Activated CD4-positive, alpha-beta T cell treated with anti-CD3 and anti-CD28 coated beads, Interleukin-2, amount 10 ng/mL, durations not matched to agents 7 days and 5 days (primary cell): ENCODE data around the gene C1QTNF7. TPM values are rescaled to one million over a fixed set of nuclear protein-coding genes. Genes with fewer than 3 reads are reported as not detected.

Experiments used
- CTCF ChIA-PET: fragments of 350-600 bp; sonication (Branson Sonifier 250); formaldehyde crosslinking; loops from one replicate; lab custom pipeline; 2021; ENCODE audit warnings: antibody characterized with exemption; lab: Charles Lee
- POLR2A ChIA-PET: fragments of 350-600 bp; sonication (Branson Sonifier 250); formaldehyde crosslinking; loops from one replicate; lab custom pipeline; 2021; ENCODE audit warnings: antibody characterized with exemption; lab: Charles Lee
- DNase-seq: peaks from one replicate; pipeline ENCODE4 v3.0.0-alpha.2; 2020
- H3K27ac Mint-ChIP-seq: one replicate; pipeline ENCODE4 v1.8.0; 2021; ENCODE audit warnings: mild to moderate bottlenecking, moderate library complexity, mixed read lengths
- H3K27me3 Mint-ChIP-seq: one replicate; pipeline ENCODE4 v1.8.0; 2021; ENCODE audit warnings: mixed read lengths
- H3K36me3 Mint-ChIP-seq: one replicate; pipeline ENCODE4 v1.8.0; 2021; ENCODE audit warnings: low read depth, mixed read lengths
- H3K4me1 Mint-ChIP-seq: one replicate; pipeline ENCODE4 v1.8.0; 2021; ENCODE audit warnings: mixed read lengths
- H3K4me3 Mint-ChIP-seq: one replicate; pipeline ENCODE4 v1.8.0; 2021; ENCODE audit warnings: mild to moderate bottlenecking, moderate library complexity, mixed read lengths
- H3K9me3 Mint-ChIP-seq: one replicate; pipeline ENCODE4 v1.8.0; 2021; ENCODE audit warnings: mixed read lengths
- total RNA-seq, 2 experiments: library from RNA; stranded (reverse); gene quantifications; one replicate each; pipeline ENCODE4 v1.2.3, GENCODE V29; 2021

Gene C1QTNF7
- total RNA-seq, 2 experiments from 2014 or later = not detected

DNA sequence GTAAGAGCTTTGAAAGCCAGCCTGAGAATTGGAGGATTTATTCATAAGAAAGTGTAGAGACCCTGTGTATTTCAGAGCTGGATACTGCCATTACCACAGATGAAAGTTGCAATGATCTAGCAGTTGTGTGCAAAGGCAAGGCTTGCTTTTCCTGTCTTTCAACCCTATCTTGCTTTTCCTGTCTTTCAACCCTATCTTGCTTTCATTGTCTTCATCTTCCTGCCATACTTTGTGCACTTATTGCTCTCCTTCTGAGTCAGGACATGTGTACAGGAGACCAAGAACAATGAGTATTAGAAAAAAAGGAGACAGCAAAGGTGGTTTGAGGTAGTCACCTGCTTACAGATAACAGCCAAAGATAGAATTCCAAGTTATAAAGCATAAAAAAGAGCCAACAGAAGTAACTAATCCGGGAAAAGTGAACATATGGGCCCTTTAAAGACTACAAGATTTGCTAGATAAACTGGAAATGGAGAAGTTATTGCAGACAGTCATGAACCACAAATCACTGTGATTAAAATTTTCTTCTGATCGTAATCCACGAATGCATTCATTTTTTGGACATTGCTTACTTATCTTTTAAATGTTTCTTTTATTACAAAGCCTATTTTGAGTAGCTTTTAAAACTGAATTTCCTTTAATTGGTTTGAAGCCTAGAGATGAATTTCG is 17.2 kb downstream of the C1QTNF7 start:
- POLR2A ChIA-PET = no interaction called here
- no peak for DNase-seq
- CTCF ChIA-PET = interaction anchor here (0.6 to 0.8 kb wide), 2 partner anchors 49 to 147 kb away, joined by 3 read pairs; no protein-coding TSS in a partner anchor
- Mint-ChIP-seq H3K4me3 (no peak overlapping the region), H3K27ac (no peak overlapping the region), H3K36me3 (no peaks in the 10 kb centered on the region), H3K9me3 (peaks cover 8% of the 10 kb centered on the region), H3K27me3 (no peaks in the 10 kb centered on the region), H3K4me1 (peaks cover 6% of the 10 kb centered on the region)

DNA sequence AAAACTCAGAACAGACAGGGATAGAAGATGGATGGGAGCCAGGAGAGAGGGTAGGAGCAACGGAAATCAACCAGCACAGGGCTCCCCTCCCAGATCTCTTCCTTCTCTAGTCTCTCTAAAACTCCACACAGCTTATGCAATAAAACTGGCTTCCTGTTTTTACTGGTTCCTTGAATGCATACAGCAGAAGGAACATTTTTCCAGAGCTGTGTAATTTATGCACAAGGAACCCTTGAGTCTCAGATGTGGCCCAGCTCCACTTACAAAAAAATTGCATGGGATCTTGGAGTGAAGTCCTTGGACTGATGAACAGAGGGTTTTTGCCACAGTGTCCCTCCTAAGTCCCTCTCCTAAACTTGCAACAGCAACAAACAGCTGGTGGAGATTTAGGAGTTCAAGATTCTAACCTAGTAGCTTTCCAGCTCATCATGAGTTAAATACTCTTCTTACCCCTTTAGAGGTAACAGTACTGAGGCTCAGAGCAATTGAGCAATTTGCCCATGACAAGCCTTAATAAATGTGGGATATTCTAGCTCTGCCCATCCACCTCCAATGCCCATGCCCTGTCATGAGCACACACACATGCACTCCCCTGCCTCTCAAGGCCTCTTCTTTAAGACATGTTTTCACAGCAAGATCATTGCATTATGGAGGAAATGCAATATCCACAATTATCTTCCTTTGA is 23.5 kb downstream of the C1QTNF7 start:
- ChIA-PET POLR2A (no interaction called here), CTCF (interaction anchor here (1.2 kb wide), 1 partner anchor 9 kb away, joined by 3 read pairs; no protein-coding TSS in a partner anchor)
- H3K9me3 Mint-ChIP-seq = peaks cover 3% of the 10 kb centered on the region
- no peak overlapping the region for H3K4me3 Mint-ChIP-seq
- no peaks in the 10 kb centered on the region for H3K27me3 Mint-ChIP-seq
- no peak for DNase-seq
- no peak overlapping the region for H3K27ac Mint-ChIP-seq
- no peaks in the 10 kb centered on the region for H3K36me3 Mint-ChIP-seq
- H3K4me1 Mint-ChIP-seq = no peaks in the 10 kb centered on the region

DNA sequence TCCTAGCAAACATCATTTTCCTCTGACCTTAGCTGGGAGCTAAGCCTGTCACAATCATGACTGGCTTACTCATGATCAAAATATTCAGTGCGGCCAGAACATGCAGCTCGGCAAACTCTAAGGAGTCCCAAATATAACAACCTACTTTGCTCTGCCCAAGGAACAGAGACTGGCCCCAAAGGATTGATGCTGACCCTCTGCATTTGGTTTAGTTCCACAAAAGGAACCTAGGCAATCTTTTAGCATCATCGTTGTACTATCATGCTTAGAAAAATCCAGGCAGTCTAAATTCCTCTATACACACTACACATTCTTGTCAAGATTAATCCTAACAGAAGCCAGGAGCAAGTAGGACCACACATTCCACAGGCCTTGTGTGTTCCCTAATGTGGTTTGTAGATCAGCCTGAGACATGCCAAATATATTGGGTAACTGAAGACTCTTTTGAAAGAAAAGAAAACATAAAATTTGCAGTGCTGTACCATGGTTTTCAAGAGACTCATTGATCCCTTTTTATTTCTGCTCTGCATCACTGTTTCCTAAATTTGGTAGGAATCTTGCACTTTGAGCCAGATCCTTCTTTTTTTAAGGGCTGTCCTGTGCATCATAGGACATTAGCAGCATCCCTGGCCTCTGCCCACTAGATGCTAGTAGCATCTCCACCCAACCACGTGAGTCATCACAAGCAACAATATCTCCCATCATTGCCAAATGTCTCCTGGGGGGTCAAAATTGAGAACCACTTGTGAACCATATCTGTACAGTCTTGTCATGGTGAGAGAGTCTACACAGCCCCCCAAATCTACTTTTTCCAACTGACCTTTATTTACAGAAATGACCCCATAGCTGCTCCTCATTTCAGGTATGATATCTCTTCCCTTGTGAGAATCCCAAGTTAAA is 24.3 kb downstream of the C1QTNF7 start:
- Mint-ChIP-seq H3K9me3 (no peaks in the 10 kb centered on the region), H3K27me3 (no peaks in the 10 kb centered on the region), H3K27ac (no peak overlapping the region), H3K4me3 (no peak overlapping the region), H3K36me3 (no peaks in the 10 kb centered on the region), H3K4me1 (no peaks in the 10 kb centered on the region)
- ChIA-PET POLR2A (no interaction called here), CTCF (interaction anchor here (1.2 kb wide), 1 partner anchor 8 kb away, joined by 3 read pairs; no protein-coding TSS in a partner anchor)
- no peak for DNase-seq

DNA sequence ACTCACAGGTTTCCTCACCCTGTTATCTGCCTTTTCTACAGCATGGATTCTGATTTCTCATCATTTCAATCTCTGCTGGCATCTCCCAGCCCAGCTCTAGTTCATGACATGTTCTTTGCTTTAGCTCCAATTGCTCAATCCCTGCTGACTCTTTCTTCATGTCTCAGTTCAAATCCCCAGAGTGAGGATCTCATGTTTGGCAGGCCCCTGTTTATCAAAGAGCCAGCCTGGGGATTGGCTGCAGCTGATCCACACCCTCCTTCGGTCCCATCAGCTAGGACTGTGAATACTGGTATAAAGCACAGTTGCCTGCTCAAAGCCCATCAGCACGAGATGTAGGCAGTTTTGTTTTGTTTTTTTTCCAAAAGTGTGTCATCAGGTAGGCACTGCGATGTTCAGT is 27.5 kb downstream of the C1QTNF7 start:
- POLR2A ChIA-PET = no interaction called here
- DNase-seq = no peak
- H3K36me3 Mint-ChIP-seq = no peaks in the 10 kb centered on the region
- CTCF ChIA-PET = interaction anchor here (1.4 kb wide), 1 partner anchor 58 kb away, joined by 3 read pairs; no protein-coding TSS in a partner anchor
- no peak overlapping the region for H3K27ac Mint-ChIP-seq
- peaks cover 4% of the 10 kb centered on the region for H3K27me3 Mint-ChIP-seq
- no peaks in the 10 kb centered on the region for H3K4me1 Mint-ChIP-seq
- H3K9me3 Mint-ChIP-seq = no peaks in the 10 kb centered on the region
- no peak overlapping the region for H3K4me3 Mint-ChIP-seq

DNA sequence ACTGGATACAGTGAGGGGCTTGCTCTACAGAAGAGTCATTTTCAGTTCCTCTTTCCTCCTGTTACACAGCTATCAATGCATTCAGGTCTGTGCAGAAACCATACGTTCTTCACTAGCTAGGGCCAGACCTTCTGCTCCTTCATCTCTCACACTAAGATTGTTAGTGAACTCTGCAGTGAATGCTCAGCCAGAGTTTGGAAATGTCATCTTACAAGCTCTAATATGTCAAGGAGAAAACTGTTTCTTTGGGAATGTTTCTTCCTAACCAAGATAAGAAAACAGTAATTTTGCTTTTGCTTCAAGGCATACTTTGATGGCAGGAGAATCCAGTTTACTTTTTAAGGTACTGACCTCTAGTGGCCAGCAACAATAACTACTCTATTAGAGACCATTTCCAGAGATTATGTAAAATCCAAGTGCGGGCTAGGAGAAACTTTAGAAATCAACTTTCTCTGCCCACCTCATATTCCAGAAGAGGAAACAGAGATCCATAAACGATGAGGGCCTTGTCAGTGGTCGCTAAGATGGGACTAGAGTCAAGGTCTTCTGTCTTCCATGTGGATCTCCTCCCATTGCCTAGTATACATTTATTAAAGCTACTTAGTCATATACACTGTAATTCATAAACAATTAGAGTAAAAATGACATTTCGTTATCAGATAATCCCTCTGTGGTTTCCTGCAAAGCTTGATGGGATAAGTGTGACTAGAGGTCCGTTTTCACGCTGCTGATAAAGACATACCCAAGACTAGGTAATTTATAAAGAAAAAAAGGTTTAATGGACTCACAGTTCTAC is 29.8 kb downstream of the C1QTNF7 start:
- no peaks in the 10 kb centered on the region for H3K9me3 Mint-ChIP-seq
- DNase-seq = no peak
- no peak overlapping the region for H3K4me3 Mint-ChIP-seq
- H3K4me1 Mint-ChIP-seq = no peaks in the 10 kb centered on the region
- CTCF ChIA-PET = interaction anchor here (0.8 to 2.4 kb wide), 3 partner anchors 9 to 219 kb away, joined by 3 to 8 read pairs (median 4); partner anchors contain the start of gene CC2D2A
- no peaks in the 10 kb centered on the region for H3K36me3 Mint-ChIP-seq
- peaks cover 4% of the 10 kb centered on the region for H3K27me3 Mint-ChIP-seq
- no peak overlapping the region for H3K27ac Mint-ChIP-seq
- POLR2A ChIA-PET = no interaction called here

DNA sequence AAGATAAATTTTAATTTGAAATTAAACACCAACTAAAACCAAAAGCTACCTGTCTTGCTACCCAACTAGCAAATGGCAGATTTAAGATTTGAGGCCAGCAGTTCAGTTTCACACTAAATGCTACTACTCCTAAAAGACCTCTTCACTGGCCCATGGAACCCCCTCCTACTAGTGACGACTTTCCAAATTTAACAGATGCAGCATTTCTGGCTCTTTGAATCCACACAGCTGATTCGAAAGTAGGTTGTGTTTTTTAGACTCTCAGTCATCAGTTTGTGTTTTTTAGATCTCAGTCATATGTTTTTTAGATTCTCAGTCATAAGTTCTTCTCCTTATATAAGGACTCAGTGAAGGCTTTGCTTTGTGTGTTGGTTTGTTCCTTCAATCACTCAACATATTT is 30.8 kb downstream of the C1QTNF7 start:
- ChIA-PET CTCF (interaction anchor here (2.4 kb wide), 1 partner anchor 12 kb away, joined by 8 read pairs; the partner anchor contains the start of gene CC2D2A), POLR2A (no interaction called here)
- Mint-ChIP-seq H3K4me1 (no peaks in the 10 kb centered on the region), H3K27me3 (peaks cover 4% of the 10 kb centered on the region), H3K4me3 (no peak overlapping the region), H3K9me3 (no peaks in the 10 kb centered on the region), H3K36me3 (no peaks in the 10 kb centered on the region), H3K27ac (no peak overlapping the region)
- no peak for DNase-seq

DNA sequence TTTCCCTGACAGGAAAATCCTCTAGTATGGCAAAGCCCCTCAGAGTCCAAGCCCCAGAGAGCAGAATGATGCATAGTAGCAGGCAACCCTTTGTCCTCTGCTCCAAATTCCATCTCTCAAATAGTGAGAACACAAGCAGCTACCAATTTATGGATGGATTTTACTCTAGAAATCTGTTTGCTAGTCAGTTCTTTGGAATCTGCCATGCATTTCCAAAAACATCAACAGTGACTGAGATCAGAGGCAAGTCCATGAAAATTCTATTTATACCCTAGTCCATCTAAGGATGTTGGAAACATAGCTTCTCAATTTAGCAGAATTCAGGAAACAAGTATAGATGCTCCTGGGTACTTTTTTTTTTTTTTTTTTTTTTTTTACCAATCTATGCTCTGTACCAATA is 31.9 kb downstream of the C1QTNF7 start:
- Mint-ChIP-seq H3K27ac (no peak overlapping the region), H3K4me1 (no peaks in the 10 kb centered on the region), H3K27me3 (peaks cover 4% of the 10 kb centered on the region), H3K36me3 (no peaks in the 10 kb centered on the region), H3K4me3 (no peak overlapping the region), H3K9me3 (no peaks in the 10 kb centered on the region)
- ChIA-PET POLR2A (no interaction called here), CTCF (interaction anchor here (0.7 to 0.9 kb wide), 3 partner anchors 8 to 224 kb away, joined by 3 read pairs; no protein-coding TSS in a partner anchor)
- DNase-seq = no peak

DNA sequence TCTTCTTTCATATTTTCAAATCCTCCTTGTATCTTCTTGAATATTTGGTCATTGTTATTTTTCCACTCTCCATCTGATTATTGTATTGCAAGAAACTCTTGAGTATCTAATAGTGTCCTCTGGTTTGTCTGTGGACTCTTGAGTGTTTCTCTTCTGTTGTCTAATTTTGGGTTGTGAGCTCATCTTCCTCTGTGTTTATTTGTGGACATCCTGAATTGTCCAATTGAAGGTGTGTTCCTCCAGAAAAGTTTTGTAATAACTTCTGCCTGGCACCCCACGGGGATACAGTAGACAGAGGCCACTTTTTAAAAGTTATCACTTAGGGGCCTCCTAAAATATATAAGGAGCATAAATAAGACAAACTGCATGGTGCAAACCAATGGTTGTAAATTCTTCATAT is 38.8 kb downstream of the C1QTNF7 start:
- ChIA-PET POLR2A (no interaction called here), CTCF (interaction anchor here (1.0 kb wide), 1 partner anchor 9 kb away, joined by 3 read pairs; no protein-coding TSS in a partner anchor)
- Mint-ChIP-seq H3K4me3 (no peak overlapping the region), H3K27me3 (peaks cover 4% of the 10 kb centered on the region), H3K9me3 (no peaks in the 10 kb centered on the region), H3K4me1 (peaks cover 7% of the 10 kb centered on the region), H3K36me3 (no peaks in the 10 kb centered on the region), H3K27ac (no peak overlapping the region)
- DNase-seq = no peak

DNA sequence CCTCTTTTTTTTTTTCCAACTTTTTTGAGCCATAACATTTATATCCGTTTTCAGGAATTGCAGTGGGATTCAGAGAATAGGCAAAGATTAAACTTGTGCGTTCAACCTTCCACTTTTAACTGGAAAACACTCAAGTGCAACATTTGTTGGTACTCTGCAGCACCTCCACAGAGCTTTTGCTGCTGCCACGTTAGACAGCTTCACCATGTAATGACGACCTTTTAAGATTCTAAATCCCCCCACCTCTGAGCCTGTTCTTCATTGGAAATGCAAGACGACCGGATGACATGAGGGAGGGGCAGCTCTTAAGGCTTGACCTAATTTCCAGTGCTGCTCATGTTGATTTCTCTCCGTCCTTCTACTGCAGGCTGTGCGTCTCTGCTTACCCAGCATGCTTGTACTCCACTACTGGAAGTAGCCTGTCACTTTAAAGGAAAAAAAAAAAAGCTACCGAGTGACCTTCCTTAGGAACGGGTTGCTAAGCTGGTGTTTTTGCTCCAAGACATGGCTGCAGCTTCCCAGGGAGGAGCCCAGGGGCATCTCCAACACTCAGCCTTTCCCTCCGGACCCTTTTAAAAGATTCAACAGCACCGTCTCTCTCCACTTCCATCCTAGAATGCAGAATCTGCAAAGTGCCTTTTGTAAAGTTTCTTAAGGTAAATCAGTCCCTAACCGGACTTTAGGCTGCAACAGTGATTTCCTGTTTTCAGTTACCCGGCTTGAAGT is 41.7 kb downstream of the C1QTNF7 start, which contains the start of gene CC2D2A:
Gene CC2D2A, plus strand, starts transcription at position 481 of the 726 bp plus-strand sequence. CDS start 6,051 bp downstream, outside the sequence.
- Mint-ChIP-seq H3K4me1 (peaks cover 7% of the 10 kb centered on the region), H3K4me3 (no peak within 1 kb of the TSS), H3K27ac (no peak within 1 kb of the TSS), H3K36me3 (no peaks in the 10 kb centered on the region), H3K9me3 (no peaks in the 10 kb centered on the region), H3K27me3 (peaks cover 4% of the 10 kb centered on the region)
- ChIA-PET POLR2A (interaction anchor here (0.6 kb wide), 1 partner anchor 241 kb away, joined by 3 read pairs; no protein-coding TSS in a partner anchor), CTCF (interaction anchor here (0.6 to 2.6 kb wide), 4 partner anchors 10 to 54 kb away, joined by 3 to 8 read pairs (median 6); no protein-coding TSS in a partner anchor)
- DNase-seq = no peak

DNA sequence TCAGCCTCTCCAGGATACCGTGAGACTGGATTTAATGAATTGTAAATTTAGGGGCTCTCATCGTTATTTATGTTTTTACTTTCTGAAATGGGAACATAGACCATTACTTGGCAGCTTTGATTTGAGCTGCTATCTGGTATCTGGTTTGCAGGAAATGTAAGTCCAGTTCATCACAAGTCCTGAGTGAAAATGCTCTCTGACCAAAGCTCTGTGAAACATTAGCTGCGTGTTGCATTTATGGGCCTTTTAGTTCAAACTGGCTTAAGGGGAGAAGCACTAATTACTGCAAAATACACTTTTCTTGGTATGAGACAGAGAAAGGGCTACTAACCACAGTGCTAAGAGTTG is 42.3 kb downstream of the C1QTNF7 start:
- ChIA-PET CTCF (interaction anchor here (0.6 to 2.6 kb wide), 3 partner anchors 9 to 53 kb away, joined by 3 to 8 read pairs (median 5); no protein-coding TSS in a partner anchor), POLR2A (interaction anchor here (0.6 kb wide), 1 partner anchor 242 kb away, joined by 3 read pairs; no protein-coding TSS in a partner anchor)
- H3K27me3 Mint-ChIP-seq = peaks cover 4% of the 10 kb centered on the region
- no peaks in the 10 kb centered on the region for H3K36me3 Mint-ChIP-seq
- no peaks in the 10 kb centered on the region for H3K9me3 Mint-ChIP-seq
- no peak overlapping the region for H3K27ac Mint-ChIP-seq
- H3K4me3 Mint-ChIP-seq = no peak overlapping the region
- H3K4me1 Mint-ChIP-seq = peaks cover 7% of the 10 kb centered on the region
- DNase-seq = no peak

DNA sequence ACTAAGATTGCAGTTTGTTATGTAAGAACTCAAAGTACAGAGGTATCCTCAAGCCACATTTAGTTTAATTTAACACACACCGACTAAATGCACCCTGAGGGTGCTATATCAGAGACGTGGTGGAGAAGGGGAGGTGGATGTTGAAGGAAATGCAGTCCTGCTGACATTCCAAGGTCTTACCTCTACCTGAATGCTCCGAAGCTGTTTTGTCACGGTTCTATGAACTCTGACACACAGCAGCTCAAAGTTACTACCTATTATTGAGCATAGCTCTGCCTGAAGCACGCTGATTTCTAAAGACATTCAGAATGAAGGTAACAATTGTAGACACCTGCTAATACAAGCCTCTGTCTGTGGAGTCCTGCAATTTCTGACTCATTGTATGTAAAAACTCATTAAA is 48.6 kb downstream of the C1QTNF7 start:
- Mint-ChIP-seq H3K27me3 (no peaks in the 10 kb centered on the region), H3K27ac (no peak overlapping the region), H3K4me3 (no peak overlapping the region), H3K4me1 (no peaks in the 10 kb centered on the region), H3K9me3 (no peaks in the 10 kb centered on the region), H3K36me3 (no peaks in the 10 kb centered on the region)
- ChIA-PET CTCF (interaction anchor here (0.9 kb wide), 1 partner anchor 380 kb away, joined by 4 read pairs; no protein-coding TSS in a partner anchor), POLR2A (no interaction called here)
- DNase-seq = no peak
